Spleen (tissue), 11 donors: ENCODE results near the gene EIF2D. TPM values are rescaled to one million over a fixed set of nuclear protein-coding genes. Genes with fewer than 3 reads are reported as not detected.

ENCODE experiments used
- DNase-seq: peaks from one replicate; pipeline ENCODE4 v3.0.0-alpha.2; 2020
- H3K27ac ChIP-seq, 8 donors: fragments of 200-600 bp; sonication (generic) in 7 of 8; 1 replicate in 4 of 8; 2 replicates in 4 of 8; pipeline versions ENCODE4 v1.5.0 to v1.8.0; 2016 to 2021; ENCODE audit warnings: inconsistent platforms in 4 of 8, mild to moderate bottlenecking in 4 of 8, moderate library complexity in 1 of 8
- H3K27me3 ChIP-seq, 7 donors: fragments of 200-600 bp; sonication (generic) in 6 of 7; replicated peaks in 1 of 7; 1 replicate in 4 of 7; 2 replicates in 3 of 7; pipeline versions ENCODE4 v1.5.0 to v1.8.0; 2016 to 2021; ENCODE audit warnings: inconsistent platforms in 3 of 7, mild to moderate bottlenecking in 1 of 7
- H3K36me3 ChIP-seq, 6 donors: fragments of 200-600 bp; sonication (generic) in 5 of 6; 1 replicate in 4 of 6; 2 replicates in 2 of 6; pipeline versions ENCODE4 v1.5.0 to v1.8.0; 2016 to 2021; ENCODE audit warnings: inconsistent platforms in 2 of 6
- H3K4me1 ChIP-seq, 6 donors: fragments of 200-600 bp; sonication (generic) in 5 of 6; 1 replicate in 3 of 6; 2 replicates in 3 of 6; pipeline versions ENCODE4 v1.5.0 to v1.8.0; 2016 to 2021; ENCODE audit warnings: inconsistent platforms in 3 of 6
- H3K4me3 ChIP-seq, 8 donors: fragments of 200-600 bp; sonication (generic) in 7 of 8; 1 replicate in 4 of 8; 2 replicates in 4 of 8; pipeline versions ENCODE4 v1.5.0 to v1.8.0; 2016 to 2021; ENCODE audit warnings: inconsistent platforms in 4 of 8, mild to moderate bottlenecking in 4 of 8, moderate library complexity in 2 of 8
- H3K9me3 ChIP-seq, 8 donors: fragments of 200-600 bp; sonication (generic) in 7 of 8; 1 replicate in 4 of 8; 2 replicates in 4 of 8; pipeline versions ENCODE4 v1.5.0 to v1.8.0; 2016 to 2021; ENCODE audit warnings: inconsistent platforms in 4 of 8
- POLR2A ChIP-seq, 3 donors: fragments of 450-650 bp; IDR thresholded peaks; one replicate each; pipeline ENCODE4 v1.5.1; 2017; ENCODE audit warnings: antibody characterized with exemption in 3 of 3, mild to moderate bottlenecking in 1 of 3
- POLR2AphosphoS5 ChIP-seq, 3 donors: sonication (generic); formaldehyde crosslinking; IDR thresholded peaks; one replicate each; pipeline ENCODE4 v1.5.1; 2017; ENCODE audit warnings: antibody characterized with exemption in 3 of 3
- WGBS, 5 donors: extraction: QIAGEN DNeasy Blood & Tissue Kit in 3 of 5; methylation state at CpG; one replicate each; pipeline versions ENCODE4 v1.1.5 to v1.1.7; 2013 to 2018; 5-methylcytosine and 5-hydroxymethylcytosine counted together
- intact Hi-C: fragments of 100-400 bp; cut with DNase I; formaldehyde crosslinking; loops from one replicate; pipeline ENCODE4 v1.15.0; 2023; ENCODE audit warnings: low total_unique reads
- polyA plus RNA-seq, 3 donors: library from polyadenylated mRNA; stranded (reverse); fragments of 200-250 nt; gene quantifications; one replicate each; pipeline ENCODE4 v1.2.1, GENCODE V29; 2013
- total RNA-seq, 7 donors: library from RNA; depleted of rRNA in 3 of 7; stranded (reverse); fragments of >200 nt in 3 of 7; fragmentation: NEBNext Ultra II Directional in 4 of 7; extraction: Animal tissue kit (Norgen Biotek cat#: 25700) in 4 of 7; gene quantifications; one replicate each; pipeline versions ENCODE4 v1.1.0 to v1.2.1, GENCODE V29; 2016 to 2021
- TF ChIP-seq, protein P1 (sequence below), 11 experiments: fragments of 200-600 bp in 7 of 11; fragments of 450-650 bp in 4 of 11; sonication (generic) in 4 of 11; IDR thresholded peaks in 8 of 11; conservative IDR thresholded peaks in 3 of 11; 1 replicate in 7 of 11; 2 replicates in 4 of 11; pipeline versions ENCODE4 v1.4.0 to v1.8.0; 2016 to 2021; ENCODE audit warnings: antibody characterized with exemption in 11 of 11, inconsistent platforms in 4 of 11, mild to moderate bottlenecking in 1 of 11
- donor health status: healthy with polysubstance abuse.
- donor health status: DM: no; HTN: no; CAD: no; lungs with moderate emphysema.
- donor health status: DM: no; HTN: no; CAD: no.
- donor health status: Bipolar disorder and iron deficiency.
- donor health status: healthy.
- donor health status: DM: no; HTN: no; CAD: no.
- donor health status: DM: yes; HTN: yes; CAD: no.

EIF2D gene
- total and polyA plus RNA-seq, 10 donors = 38.7 to 51.6 (median 43.9) TPM

DNA sequence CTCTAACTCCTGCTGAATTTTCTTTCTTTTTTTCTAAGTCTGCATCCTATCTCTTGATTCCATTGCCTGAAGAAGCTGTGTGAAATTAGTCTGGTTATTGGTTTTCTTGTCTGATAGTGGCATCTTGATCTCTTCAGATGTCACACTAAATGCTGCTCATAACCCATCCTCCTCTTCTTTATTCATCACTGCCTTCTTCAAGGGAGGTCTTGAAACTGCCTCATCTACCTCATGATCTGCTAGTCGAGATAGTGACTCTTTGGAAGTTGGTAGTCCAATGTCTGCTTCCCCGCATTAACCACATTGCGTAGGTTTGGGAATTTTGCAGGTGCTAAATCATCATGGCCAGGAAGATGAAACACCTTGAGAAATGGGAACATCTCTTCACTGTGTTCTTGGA lies 38.7 kb upstream of the EIF2D start:
- H3K27me3 ChIP-seq = no peaks in the 10 kb centered on the region

DNA sequence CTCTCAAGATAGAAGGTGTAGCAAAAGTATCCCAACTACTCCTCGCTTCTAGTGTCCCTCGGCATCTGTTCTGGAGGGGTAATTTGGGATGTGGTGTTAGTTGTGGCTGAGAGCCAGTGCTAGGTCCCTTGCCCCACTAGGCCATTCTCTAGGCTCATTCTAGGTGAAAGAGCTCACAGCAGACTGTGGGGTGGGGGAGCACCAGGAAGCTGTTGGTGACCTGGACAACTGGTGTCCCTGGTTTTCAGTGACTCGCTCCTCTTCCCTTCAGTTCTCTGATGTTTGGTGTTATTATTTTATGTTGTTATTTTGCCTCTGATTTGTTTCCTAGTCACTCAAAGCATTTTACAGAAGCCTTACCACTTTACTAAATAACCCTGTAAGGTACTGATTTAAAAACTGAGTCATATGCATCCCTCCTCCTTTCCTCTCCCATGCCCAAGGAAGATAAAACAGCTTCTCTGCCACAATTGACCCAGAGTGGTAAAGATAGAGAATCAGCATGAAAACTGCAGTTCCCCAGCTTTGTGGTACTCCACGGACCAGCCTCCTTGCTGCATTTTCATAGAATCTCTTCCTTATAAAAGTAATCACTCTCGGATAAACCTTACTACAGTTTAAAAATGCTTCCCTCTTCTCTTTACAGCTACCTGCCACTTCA lies 37.1 kb upstream of the EIF2D start:
- H3K4me1 ChIP-seq = peaks cover 0 to 3% (median 0%) of the 10 kb centered on the region in 6 donors
- no peaks in the 10 kb centered on the region for H3K27me3 ChIP-seq
- no peak overlapping the region for H3K4me3 ChIP-seq
- peaks cover 0 to 14% (median 9%) of the 10 kb centered on the region in 6 donors for H3K36me3 ChIP-seq
- TF ChIP-seq, protein P1, sequence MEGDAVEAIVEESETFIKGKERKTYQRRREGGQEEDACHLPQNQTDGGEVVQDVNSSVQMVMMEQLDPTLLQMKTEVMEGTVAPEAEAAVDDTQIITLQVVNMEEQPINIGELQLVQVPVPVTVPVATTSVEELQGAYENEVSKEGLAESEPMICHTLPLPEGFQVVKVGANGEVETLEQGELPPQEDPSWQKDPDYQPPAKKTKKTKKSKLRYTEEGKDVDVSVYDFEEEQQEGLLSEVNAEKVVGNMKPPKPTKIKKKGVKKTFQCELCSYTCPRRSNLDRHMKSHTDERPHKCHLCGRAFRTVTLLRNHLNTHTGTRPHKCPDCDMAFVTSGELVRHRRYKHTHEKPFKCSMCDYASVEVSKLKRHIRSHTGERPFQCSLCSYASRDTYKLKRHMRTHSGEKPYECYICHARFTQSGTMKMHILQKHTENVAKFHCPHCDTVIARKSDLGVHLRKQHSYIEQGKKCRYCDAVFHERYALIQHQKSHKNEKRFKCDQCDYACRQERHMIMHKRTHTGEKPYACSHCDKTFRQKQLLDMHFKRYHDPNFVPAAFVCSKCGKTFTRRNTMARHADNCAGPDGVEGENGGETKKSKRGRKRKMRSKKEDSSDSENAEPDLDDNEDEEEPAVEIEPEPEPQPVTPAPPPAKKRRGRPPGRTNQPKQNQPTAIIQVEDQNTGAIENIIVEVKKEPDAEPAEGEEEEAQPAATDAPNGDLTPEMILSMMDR (IDR thresholded peaks at IDR 0.05 in 8 of 11, conservative IDR thresholded peaks at IDR 0.05 in 3 of 11) = no peak
- TF ChIP-seq POLR2AphosphoS5 (IDR thresholded peaks at IDR 0.05) (no peak), POLR2A (IDR thresholded peaks at IDR 0.05) (no peak)
- H3K9me3 ChIP-seq = no peaks in the 10 kb centered on the region
- DNase-seq = no peak
- intact Hi-C loops = no loop called here
- WGBS, 5 donors = 88 to 94% (median 90%) methylated on average over 5 of the region's 5 CpGs
- H3K27ac ChIP-seq = peak overlapping the region in 1 of 8 donors; percentile 28

More for the DNA sequence above, 38.7 kb upstream of the EIF2D start:
- intact Hi-C loops = no loop called here
- peaks cover 0 to 14% (median 9%) of the 10 kb centered on the region in 6 donors for H3K36me3 ChIP-seq
- H3K27ac ChIP-seq = no peak overlapping the region
- H3K4me3 ChIP-seq = no peak overlapping the region
- TF ChIP-seq POLR2AphosphoS5 (IDR thresholded peaks at IDR 0.05) = no peak
- TF ChIP-seq POLR2A (IDR thresholded peaks at IDR 0.05) = no peak
- TF ChIP-seq, protein P1 (IDR thresholded peaks at IDR 0.05 in 8 of 11, conservative IDR thresholded peaks at IDR 0.05 in 3 of 11) = no peak
- peaks cover 0 to 3% (median 0%) of the 10 kb centered on the region in 6 donors for H3K4me1 ChIP-seq
- no peaks in the 10 kb centered on the region for H3K9me3 ChIP-seq
- DNase-seq = no peak
- 88 to 98% (median 92%) methylated on average over 3 of the region's 3 CpGs for WGBS, 5 donors

DNA sequence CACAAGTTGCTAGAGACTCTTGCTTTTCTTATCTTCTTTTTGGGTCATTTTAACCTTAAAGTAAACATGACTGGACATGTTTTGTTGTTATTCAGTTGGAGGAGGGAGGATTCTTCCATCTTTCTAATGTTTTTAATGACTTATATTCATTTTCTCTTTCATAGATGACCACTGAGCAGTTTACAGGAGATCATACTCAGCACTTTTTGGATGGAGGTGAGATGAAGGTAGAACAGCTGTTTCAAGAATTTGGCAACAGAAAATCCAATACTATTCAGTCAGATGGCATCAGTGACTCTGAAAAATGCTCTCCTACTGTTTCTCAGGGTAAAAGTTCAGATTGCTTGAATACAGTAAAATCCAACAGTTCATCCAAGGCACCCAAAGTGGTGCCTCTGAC lies 35.0 kb upstream of the EIF2D start:
- Histone ChIP-seq H3K9me3 (no peaks in the 10 kb centered on the region), H3K4me3 (no peak overlapping the region), H3K4me1 (peaks cover 0 to 4% (median 0%) of the 10 kb centered on the region in 6 donors), H3K27ac (no peak overlapping the region), H3K36me3 (peaks cover 0 to 14% (median 9%) of the 10 kb centered on the region in 6 donors), H3K27me3 (no peaks in the 10 kb centered on the region)
- intact Hi-C loops = no loop called here
- DNase-seq = no peak
- TF ChIP-seq, protein P1 (IDR thresholded peaks at IDR 0.05 in 8 of 11, conservative IDR thresholded peaks at IDR 0.05 in 3 of 11) = no peak
- TF ChIP-seq POLR2AphosphoS5 (IDR thresholded peaks at IDR 0.05) (no peak), POLR2A (IDR thresholded peaks at IDR 0.05) (no peak)

DNA sequence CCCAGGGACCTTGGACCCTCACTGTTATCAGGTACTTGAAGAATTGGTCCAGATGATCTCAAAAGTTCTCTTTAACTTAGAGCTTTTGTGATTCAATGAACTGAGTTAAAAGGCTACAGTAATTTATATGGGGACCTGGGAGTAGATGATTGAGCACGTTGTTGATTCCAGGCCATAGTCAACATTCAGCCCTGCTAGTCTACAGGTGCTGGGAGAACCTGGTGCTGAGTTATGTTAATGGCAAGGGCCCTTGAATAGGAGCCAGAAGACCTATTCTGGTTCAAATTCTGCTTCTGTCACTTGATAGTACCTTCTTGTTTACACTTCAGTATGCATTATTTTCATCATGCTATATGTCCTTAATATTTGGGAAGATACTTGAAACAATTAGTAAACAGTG lies 34.2 kb upstream of the EIF2D start:
- Histone ChIP-seq H3K9me3 (no peaks in the 10 kb centered on the region), H3K27me3 (no peaks in the 10 kb centered on the region), H3K27ac (no peak overlapping the region), H3K4me3 (no peak overlapping the region), H3K4me1 (peaks cover 0 to 4% (median 0%) of the 10 kb centered on the region in 6 donors), H3K36me3 (peaks cover 0 to 14% (median 9%) of the 10 kb centered on the region in 6 donors)
- no peak for DNase-seq
- intact Hi-C loops = no loop called here
- 78 to 100% (median 88%) methylated on average over 1 of the region's 1 CpG for WGBS, 5 donors
- TF ChIP-seq, protein P1 (IDR thresholded peaks at IDR 0.05 in 8 of 11, conservative IDR thresholded peaks at IDR 0.05 in 3 of 11) = no peak
- no peak for TF ChIP-seq POLR2A (IDR thresholded peaks at IDR 0.05)
- no peak for TF ChIP-seq POLR2AphosphoS5 (IDR thresholded peaks at IDR 0.05)
